ENCODE measurements around the gene GSAP. TPM values are rescaled to one million over a fixed set of nuclear protein-coding genes. Genes with fewer than 3 reads are reported as not detected.
A peak's percentile ranks its signal among the peaks of the same experiment; 100 is the strongest.

Gene GSAP
- polyA plus RNA-seq, 1 experiment, result 3.7 TPM

DNA sequence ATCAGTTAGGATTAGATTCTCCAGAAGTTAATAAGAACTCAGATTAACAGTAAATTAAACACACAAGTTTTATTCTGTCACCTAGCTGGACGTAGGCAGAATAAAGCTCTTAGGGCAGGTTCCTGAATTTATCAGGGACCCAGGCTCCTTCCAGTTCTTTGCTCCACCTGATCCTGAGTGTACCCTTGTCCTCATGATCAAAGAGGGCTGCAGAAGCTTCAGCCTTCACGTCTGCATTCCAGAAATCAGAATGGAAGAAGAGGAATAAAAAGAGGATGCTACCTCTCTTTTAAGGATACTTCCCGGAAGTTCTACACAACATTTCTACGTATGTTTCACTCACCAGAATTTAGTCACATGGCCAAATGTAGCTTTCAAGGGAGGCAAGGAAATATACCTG lies 1.7 kb upstream of the GSAP start:
- TF ChIP-seq, protein P1, sequence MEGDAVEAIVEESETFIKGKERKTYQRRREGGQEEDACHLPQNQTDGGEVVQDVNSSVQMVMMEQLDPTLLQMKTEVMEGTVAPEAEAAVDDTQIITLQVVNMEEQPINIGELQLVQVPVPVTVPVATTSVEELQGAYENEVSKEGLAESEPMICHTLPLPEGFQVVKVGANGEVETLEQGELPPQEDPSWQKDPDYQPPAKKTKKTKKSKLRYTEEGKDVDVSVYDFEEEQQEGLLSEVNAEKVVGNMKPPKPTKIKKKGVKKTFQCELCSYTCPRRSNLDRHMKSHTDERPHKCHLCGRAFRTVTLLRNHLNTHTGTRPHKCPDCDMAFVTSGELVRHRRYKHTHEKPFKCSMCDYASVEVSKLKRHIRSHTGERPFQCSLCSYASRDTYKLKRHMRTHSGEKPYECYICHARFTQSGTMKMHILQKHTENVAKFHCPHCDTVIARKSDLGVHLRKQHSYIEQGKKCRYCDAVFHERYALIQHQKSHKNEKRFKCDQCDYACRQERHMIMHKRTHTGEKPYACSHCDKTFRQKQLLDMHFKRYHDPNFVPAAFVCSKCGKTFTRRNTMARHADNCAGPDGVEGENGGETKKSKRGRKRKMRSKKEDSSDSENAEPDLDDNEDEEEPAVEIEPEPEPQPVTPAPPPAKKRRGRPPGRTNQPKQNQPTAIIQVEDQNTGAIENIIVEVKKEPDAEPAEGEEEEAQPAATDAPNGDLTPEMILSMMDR (IDR thresholded peaks at IDR 0.05; ENCODE audit: insufficient read depth, low read depth, low read length), result no peak
- POLR2A ChIA-PET, result no interaction called here

DNA sequence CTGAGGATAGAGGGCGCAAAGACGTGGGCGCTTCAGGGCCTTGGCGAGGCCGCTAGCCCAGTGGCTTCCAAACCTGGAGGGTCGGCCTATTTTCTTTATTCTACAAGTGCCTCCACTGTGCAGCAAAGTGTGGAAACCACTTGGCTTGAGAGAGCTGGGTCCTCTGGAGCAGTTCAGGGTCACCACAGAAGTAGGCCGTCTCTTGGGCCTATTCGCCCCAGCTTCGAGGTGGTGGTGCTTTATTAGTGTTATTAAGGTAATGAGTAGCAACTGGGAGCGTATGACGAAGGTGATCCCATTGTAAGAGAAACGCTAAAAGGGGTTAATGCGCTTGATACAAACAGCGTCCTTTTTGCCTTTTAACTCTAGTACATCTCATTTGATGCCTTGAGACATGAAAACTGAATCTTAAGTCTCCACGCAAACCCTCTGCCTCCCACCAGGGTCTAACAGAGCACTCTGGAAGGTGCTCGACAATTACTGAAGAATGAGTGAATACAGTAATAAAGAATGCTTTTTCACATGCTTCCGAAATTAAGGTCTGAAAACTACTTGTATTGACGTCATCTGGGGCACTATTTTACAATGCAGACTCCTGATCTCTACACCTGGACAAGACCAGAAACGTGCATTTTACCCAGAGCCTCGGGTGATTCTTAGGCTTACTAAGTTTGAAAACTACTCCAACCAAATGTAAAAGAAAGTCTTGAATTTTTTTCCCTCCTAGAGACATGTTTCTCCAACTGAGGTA lies 647 bp upstream of the GSAP start:
- Histone ChIP-seq H3K27me3 (ENCODE audit: control insufficient read depth, insufficient read depth, low read length) (no peaks in the 10 kb centered on the region), H3K4me3 (ENCODE audit: low read depth, low read length) (peak overlapping the region; percentile 68), H3K36me3 (ENCODE audit: control insufficient read depth, insufficient read depth, low read length) (no peaks in the 10 kb centered on the region)
- CTCF ChIA-PET, result no interaction called here
- POLR2A ChIA-PET, result interaction anchor here (0.6 kb wide), 2 partner anchors 11 to 318 kb away, joined by 3 to 11 read pairs; no protein-coding TSS in a partner anchor
- TF ChIP-seq, protein P1 (IDR thresholded peaks at IDR 0.05; ENCODE audit: insufficient read depth, low read depth, low read length), result no peak
- no peak for DNase-seq (ENCODE audit: low read depth)

More for the DNA sequence above, 1.7 kb upstream of the GSAP start:
- Histone ChIP-seq H3K4me3 (ENCODE audit: low read depth, low read length) (no peak overlapping the region), H3K27me3 (ENCODE audit: control insufficient read depth, insufficient read depth, low read length) (no peaks in the 10 kb centered on the region), H3K36me3 (ENCODE audit: control insufficient read depth, insufficient read depth, low read length) (no peaks in the 10 kb centered on the region)
- CTCF ChIA-PET, result no interaction called here
- no peak for DNase-seq (ENCODE audit: low read depth)

DNA sequence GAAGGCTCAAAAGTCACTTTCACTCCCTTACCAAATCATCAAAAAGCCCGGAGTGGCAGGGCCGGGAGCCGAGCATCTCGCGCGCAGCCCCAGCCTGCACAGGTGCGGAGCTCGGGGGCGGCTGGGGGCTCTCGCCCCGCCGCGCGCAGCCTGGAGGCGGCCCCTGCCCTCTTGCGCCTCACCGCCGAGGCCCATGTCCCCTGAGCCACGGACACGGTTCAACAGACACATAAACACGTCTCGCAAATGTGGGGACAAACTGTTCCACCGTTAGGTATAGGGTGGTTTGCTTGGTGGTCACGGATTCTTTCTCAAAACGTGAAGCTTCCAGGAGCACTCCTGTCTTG lies 700 bp downstream of the GSAP start:
- CTCF ChIA-PET, result no interaction called here
- POLR2A ChIA-PET, result no interaction called here
- no peaks in the 10 kb centered on the region for H3K36me3 ChIP-seq (ENCODE audit: control insufficient read depth, insufficient read depth, low read length)
- peak overlapping the region; percentile 68 for H3K4me3 ChIP-seq (ENCODE audit: low read depth, low read length)
- DNase-seq (ENCODE audit: low read depth), result no peak
- TF ChIP-seq, protein P1 (IDR thresholded peaks at IDR 0.05; ENCODE audit: insufficient read depth, low read depth, low read length), result no peak
- H3K27me3 ChIP-seq (ENCODE audit: control insufficient read depth, insufficient read depth, low read length), result no peaks in the 10 kb centered on the region

DNA sequence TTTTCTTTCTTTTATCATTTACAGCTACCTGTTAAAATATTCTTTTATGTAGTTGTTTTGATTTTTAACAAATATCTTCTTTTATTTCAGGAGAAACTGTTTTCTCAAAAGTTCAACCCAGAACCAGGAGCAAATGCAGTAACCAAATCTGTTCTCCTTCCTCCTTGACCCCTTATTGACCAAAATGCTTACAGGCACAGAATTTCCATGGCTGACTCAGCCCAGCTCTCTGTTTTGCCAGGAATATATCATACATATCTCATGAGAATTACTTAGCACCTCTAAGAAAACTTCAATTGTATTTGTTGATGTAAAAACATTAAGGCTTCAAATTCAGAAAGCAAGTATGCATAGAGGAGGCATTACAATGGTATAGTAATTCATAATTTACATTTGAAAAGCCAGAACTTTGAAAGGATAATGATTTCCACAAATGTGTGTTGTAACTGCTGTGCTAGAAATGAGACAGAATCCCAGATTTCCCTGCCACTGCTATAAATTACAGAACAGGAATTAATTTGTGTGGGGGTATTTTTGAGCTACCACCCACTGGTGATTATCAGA lies 2.2 kb downstream of the GSAP start:
- TF ChIP-seq, protein P1 (IDR thresholded peaks at IDR 0.05; ENCODE audit: insufficient read depth, low read depth, low read length), result no peak
- no peak for DNase-seq (ENCODE audit: low read depth)
- no peaks in the 10 kb centered on the region for H3K27me3 ChIP-seq (ENCODE audit: control insufficient read depth, insufficient read depth, low read length)
- no peaks in the 10 kb centered on the region for H3K36me3 ChIP-seq (ENCODE audit: control insufficient read depth, insufficient read depth, low read length)
- no peak overlapping the region for H3K4me3 ChIP-seq (ENCODE audit: low read depth, low read length)
- CTCF ChIA-PET, result interaction anchor here (1.5 kb wide), 1 partner anchor 237 kb away, joined by 5 read pairs; no protein-coding TSS in a partner anchor
- POLR2A ChIA-PET, result no interaction called here

DNA sequence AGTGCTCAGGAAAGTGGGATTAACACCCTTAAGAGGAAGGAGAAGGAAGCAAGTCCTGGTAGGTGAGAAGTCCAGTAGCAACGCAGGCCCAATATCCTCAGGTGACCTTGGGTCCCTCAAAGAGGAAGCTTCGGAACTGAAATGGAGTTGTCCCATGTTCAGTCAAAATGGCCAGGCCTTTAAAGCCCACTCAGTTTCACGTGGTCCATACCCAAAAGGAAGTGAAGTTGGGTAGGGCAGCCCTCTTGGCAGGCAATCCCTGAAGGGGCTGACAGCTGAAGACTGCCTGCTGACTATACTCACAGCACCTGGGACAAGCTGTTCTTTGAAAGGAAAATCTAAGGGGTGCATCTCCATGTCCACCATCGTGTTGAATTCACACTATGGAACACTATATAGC lies 3.0 kb downstream of the GSAP start:
- ChIA-PET POLR2A (no interaction called here), CTCF (interaction anchor here (1.5 kb wide), 1 partner anchor 238 kb away, joined by 5 read pairs; no protein-coding TSS in a partner anchor)
- TF ChIP-seq, protein P1 (IDR thresholded peaks at IDR 0.05; ENCODE audit: insufficient read depth, low read depth, low read length), result no peak
- Histone ChIP-seq H3K36me3 (ENCODE audit: control insufficient read depth, insufficient read depth, low read length) (no peaks in the 10 kb centered on the region), H3K4me3 (ENCODE audit: low read depth, low read length) (no peak overlapping the region), H3K27me3 (ENCODE audit: control insufficient read depth, insufficient read depth, low read length) (no peaks in the 10 kb centered on the region)
- DNase-seq (ENCODE audit: low read depth), result no peak

Data from BJ (cell line).